UCSD-AML1 (cell line): ENCODE results near the gene SNRNP25.

Experiments used
- DNase-seq: peaks from one replicate; lab custom pipeline; 2025; ENCODE audit not compliant: unreplicated experiment; lab: John Stamatoyannopoulos, UW

SNRNP25 gene

DNA sequence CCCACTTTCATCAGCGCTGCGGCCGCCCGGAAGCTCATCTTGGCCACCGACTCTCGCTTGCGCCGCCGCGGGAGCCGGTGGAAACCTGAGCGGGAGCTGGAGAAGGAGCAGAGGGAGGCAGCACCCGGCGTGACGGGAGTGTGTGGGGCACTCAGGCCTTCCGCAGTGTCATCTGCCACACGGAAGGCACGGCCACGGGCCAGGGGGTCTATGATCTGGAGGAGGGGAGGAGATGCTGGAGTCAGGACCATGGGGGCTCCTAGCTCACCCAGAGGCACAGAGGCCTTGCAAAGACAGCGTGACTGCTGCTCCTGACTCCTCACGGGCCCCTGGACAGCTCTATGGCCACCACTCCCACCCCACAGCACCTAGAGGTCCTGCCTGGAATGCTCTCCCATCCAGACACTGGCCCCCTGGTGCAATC lies 9.4 kb downstream of the SNRNP25 start:
- no peak for DNase-seq

DNA sequence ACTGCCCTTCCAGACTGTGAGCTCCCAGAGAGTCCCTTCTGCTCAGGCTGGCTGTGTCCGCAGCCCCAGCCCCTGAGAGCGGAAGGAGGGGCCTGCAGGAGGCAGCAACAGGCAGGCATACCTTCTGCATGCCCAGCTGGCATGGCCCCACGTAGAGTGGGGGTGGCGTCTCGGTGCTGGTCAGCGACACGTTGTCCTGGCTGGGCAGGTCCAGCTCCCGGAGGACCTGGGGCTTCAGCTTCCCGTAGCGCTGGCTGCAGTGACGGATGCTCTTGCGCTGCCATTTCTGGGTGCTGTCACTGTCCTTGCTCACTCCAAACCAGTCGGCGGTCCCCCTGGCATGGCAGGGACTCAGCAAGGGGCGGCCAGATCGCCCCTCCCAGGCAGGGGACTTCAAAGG lies 9.8 kb downstream of the SNRNP25 start:
- DNase-seq = no peak

DNA sequence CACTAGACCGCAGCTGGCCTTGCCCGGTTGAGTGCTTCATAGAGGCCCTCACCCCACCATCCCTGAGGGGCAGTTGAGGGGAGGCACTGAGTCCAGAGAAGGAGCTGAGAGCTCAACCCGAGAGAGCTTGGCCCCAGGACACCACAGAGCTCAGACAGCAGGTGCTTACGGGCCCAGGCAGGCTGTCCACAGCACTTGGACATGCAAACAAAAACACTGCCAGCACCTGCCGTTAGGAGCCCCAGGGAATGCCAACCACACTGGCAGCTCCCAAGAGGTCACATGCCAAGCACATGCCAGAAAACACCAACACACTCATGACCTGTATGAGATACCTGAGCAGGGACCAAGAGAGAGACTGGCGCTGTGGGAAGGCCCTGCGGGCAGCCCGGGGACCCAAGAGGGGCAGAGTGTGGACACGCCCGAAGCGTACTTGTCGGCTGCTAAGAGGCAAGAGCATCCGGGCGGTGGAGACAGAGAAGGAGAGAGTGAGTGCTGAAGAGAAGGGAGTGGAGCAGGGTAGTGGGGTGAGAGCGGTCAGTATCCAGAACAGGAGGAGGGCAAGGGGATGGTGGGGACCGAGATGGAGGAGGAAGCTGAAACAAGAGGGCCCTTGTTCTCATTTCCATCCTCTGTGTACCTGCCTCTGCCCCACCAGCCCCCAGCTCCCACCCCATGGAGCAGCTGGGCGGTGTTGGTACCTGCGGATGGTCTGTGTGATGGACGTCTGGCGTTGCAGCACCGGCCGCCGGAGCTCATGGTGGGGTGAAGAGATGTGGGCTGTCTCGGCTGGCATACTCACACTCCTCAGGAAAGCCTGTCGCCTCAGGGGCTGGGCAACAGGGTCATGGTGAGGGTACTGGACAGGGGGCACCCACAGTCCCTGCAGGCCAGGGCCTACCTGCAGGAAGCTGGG lies 10.6 kb downstream of the SNRNP25 start:
- no peak for DNase-seq

DNA sequence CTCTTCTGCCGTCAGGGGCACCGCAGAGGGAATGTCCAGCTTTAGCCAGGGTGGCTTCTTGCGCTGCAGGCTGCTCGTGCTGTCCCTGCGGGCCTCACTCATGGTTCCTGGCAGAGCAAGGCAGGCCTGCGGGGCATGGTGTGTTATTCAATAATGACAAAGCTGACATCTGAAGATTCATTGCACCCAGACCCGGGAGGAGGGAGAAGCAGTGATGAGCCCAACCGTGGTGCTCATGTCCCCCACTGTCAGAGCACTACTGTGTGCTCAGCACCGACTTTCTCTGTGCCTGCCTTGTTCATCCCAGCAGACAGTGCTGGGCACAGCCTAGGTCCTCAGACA lies 11.3 kb downstream of the SNRNP25 start:
- DNase-seq = no peak

DNA sequence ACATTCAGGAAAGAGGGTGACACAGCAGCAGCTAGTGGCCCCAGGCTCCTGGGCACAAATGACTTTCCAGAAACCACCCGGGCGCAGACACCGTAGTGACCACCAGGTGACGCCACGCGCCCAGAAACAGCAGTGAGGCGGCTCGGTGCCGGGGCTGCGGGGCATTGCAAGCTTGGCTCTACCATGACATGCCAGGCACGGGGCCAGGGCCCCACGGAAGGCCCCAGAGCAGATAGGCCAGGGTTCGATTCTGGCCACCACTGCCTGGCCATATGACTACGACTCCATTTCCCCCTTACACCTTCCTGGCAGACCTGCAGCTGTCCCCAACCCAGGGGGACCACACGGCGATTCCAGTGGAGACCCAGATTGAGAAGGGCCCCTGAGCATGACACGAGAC lies 12.1 kb downstream of the SNRNP25 start:
- DNase-seq = peak; percentile 87

DNA sequence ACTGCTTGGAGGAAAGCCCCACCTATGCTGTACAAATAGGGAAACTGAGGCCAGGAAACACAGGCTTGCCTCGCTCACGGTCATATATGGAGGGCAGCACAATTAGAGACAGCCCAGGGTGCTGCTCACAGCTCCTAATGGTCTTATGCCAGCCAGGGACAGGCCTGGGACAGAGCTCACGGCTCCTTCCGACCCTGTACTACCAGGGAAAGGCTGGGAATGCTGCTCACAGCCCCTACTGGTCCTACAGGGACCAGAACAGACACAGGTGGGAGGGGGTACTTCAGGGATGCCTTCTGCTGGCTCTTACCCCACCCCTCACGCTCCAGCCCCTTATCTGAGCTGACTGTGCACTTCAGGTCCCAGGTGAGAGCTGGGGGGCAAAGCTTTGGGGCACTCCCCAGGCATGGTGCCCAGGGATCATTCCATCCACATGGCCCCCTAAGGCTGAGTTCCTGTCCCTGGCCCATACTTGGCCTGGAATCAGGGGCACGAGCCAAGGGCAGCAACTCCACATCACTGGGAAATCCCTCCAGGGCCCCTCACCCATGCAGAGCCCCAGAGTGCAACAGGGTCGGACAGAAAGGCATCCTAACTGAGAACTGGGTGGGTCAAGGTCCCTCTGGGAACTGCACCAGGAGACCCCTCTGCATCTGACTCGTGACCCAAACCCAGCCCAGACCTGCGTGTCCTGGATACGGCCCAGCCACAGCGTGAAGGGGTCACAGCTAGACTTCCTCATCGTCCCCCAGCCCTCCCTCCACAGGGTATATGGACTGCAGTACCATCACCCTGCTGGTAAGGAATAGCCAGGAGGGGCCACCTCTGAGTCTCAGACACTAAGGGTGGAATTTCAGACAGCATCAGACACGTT lies 12.9 kb downstream of the SNRNP25 start:
- no peak for DNase-seq

DNA sequence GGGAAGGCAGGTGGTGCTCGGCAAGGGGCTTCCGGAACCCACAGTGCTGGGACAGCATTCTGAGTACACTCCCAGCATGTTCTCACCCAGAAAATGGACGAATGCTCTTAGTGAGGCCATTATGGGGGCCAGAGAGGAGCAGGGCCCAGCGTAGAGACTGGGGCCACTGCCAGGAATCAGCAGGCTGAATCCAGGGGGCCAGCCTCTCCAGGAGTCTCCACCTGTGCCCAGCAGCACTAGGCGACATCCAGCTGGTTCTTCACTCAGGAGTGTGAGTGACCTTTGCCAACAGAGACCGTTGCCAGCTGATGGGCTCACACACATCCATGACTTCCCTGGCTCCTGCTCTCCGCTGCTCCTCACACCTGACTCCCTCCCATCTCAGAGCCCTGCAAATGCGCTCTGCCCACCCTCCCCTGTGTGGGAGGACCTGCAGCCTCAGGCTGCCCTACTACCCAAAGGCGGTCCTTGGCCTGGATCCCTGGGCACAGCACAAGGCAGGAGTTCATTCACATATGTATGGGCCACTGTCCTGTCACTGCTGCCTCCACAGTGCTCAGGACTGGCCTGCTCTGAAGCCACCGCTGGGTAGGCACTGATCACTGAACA lies 13.7 kb downstream of the SNRNP25 start:
- DNase-seq = no peak

DNA sequence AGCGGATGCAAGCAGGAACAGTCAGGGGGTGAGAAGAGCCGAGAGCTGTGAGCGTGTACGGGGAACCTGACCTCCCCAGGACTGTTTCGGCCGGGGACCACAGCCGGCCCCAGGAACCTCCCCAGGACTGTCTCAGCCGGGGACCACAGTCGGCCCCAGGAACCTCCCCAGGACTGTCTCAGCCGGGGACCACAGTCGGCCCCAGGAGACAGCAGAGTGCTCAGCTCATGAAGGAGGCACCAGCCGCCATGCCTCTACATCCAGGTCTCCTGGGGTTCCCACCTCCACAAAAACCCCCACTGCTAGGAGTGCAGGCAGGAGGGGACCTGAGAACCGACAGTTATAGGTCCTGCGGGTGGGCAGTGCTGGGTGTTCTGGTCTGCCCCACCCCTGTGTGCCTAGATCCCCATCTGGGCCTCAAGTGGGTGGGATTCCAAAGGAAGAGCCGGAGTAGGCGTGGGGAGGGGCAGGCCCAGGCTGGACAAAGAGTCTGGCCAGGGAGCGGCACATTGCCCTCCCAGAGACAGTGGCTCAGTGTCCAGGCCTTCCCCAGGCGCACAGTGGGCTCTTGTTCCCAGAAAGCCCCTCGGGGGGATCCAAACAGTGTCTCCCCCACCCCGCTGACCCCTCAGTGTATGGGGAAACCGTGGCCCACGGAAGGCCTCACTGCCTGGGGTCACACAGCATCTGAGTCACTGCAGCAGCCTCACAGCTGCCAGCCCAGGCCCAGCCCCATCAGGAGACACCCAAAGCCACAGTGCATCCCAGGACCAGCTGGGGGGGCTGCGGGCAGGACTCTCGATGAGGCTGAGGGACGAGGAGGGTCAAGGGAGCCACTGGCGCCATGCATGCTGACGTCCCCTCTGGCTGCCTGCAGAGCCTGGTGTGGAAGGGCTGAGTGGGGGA lies 14.5 kb downstream of the SNRNP25 start:
- DNase-seq = no peak

DNA sequence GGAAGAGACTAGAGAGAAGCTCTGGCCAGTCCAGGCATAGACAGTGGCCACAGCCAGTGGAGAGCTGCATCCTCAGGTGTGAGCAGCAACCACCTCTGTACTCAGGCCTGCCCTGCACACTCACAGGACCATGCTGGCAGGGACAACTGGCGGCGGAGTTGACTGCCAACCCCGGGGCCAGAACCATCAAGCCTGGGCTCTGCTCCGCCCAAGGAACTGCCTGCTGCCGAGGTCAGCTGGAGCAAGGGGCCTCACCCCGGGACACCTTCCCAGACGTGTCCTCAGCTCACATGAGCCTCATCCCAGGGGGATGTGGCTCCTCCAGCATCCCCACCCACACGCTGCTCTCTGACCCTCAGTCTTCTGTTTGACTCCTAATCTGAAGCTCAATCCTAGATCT lies 15.6 kb downstream of the SNRNP25 start:
- no peak for DNase-seq

DNA sequence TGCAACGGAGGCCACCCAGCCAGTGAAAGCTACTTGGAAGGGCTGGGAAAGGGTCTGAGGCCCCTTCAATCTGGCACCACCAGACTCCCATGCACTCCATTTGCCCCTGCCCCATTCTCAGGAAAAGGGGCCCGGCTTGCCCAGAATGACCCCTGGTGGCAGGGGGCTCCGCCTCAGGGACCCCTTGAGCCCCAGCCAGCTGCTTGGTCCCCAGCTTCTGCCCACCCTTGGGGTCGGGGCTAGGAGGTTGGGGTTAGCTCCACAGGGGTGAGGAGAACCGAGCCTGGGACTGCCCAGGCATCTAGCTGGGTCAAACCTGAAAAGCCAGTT lies 17.5 kb downstream of the SNRNP25 start:
- DNase-seq = no peak

DNA sequence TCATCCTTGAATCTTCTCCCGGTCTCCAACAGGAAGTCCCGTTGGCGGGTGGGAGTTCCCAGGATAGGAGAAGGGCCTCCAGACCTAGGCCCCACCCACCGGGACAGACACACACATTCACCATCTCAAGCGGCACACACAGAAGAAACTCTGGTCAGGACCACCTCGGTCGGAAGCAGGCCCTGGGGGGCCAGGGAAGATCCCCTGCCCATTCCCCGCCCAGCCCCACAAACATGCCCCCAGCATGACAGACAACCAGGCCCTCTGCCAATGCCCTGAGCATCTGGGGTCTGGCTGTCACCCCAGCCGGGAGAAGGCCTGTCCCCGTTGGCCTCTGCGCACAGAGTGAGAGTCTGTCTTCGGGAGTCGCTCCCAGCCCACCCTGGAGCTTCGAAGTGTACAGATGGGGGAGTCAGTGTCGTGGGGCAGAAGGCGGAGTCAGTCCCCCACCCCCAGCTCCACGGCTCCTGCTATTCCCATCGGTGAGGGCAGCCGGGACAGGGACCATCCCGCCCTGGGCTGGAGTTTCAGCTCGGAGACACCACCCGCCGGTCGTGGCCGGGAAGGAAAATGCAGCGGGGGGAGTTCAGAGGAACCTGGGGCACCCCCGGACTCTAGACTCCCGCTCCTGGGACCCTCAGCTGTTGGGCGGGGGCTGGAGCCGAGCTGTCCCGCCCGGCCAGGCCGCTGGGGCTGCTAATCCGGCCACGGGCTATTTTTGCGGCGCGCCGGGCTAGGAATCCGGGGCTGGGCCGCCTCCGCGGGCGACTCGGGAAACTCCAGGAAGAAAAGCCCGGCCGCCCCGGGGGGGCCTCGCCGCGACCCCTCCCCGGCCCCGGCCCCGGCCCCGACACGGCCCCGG lies 18.1 kb downstream of the SNRNP25 start:
- no peak for DNase-seq

DNA sequence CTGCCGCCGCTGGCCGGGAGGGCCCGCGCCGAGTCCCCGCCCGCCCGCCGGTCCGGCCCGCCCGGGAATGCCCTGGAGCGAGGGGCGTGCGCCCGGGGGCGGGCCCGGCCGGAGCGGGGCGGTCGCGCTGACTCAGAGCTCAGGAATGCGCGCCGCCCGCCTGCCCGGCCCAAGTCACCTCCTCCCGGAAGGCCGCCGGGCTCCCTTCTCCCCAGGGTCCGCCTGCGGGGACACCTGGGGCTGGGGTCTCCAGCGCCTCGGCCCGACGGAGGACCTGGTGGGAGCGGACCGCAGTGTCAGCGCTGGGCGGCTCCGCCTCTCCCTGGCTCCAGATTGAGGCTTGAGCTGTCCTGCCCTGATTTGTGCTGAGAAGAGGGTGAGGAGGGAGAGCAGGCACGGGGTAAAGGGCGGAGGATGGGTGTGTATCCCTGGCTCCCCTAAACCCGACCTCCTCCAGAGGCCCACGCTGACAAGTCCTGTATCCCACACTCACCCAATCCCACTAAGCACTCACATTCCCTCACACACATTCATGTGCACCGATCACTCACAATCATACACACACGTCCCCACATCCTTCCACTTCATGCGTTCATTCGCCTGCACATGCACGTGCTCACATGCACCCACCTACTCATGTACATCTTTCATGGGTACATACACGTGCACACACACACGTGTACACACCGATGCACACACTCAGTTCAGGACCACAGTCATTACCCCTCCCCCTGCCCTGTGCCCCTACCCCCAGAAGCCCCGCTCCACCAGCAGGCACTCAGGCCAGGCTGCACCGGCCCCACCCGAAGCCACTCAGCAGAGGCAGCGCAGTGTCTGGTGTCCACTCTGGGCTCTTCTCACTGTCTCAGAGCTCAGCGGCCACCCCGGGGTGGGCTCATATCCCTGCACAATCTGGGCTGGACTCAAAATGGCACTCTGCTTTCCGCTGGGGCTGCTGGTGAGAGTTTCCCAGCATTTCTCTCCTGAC lies 19.2 kb downstream of the SNRNP25 start, which contains the start of gene RHBDF1:
RHBDF1 (minus strand) TSS at position 71 of the 988 bp plus-strand sequence. CDS start 7,616 bp downstream, outside the sequence.
- peak; percentile 47 for DNase-seq

DNA sequence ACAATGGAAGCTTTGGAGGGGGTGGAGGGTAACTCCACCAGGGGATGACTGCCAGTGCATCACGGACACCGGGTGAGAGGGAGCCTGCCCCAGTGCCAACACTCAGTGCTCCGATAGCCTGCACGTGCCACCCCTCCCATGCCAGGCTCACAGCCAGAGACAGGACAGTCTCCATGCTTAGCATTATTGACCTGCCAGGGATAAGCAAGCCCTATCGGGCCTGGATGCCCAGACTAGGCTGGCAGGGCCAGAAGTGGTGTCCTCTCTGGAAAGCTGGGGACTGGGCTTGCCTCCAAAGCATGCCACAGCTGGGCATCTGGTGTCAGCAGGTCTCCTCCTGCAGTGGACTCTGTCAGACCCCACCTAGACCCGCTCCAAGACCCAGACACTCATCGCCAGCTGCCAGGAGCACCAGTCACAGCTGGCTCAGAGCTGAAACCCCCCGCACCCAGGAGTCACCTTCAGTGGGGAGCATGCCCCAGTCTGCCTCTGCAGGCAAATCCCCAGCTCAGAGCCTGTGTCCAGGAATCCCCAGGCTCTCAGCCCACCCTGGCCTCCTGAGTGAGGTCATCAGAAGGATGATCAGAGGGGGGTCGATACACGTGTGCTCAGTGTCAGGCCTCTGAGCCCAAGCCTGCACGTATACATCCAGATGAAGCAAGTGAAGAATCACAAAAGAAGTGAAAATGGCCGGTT lies 20.6 kb downstream of the SNRNP25 start:
- no peak for DNase-seq

DNA sequence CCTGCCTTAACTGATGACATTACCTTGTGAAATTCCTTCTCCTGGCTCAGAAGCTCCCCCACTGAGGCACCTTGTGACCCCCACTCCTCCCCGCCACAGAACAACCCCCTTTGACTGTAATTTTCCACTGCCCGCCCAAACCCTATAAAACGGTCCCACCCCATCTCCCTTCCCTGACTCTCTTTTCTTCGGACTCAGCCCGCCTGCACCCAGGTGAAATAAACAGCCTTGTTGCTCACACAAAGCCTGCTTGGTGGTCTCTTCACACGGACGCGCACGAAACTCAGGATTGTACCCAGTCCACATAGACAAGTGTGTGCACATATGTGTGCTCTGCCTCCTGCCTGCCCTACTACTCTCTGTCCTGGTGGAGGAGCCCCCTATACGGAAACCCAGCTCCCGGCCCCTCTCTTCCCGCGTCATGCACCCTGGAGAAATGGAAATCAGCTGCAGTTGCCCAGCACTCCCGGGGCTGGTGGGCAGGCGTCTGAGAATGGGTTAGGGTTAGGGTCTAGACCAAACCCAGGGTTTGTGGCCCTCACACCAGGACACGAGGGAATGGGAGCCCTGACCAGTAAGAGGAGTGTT lies 21.2 kb downstream of the SNRNP25 start:
- DNase-seq = no peak

DNA sequence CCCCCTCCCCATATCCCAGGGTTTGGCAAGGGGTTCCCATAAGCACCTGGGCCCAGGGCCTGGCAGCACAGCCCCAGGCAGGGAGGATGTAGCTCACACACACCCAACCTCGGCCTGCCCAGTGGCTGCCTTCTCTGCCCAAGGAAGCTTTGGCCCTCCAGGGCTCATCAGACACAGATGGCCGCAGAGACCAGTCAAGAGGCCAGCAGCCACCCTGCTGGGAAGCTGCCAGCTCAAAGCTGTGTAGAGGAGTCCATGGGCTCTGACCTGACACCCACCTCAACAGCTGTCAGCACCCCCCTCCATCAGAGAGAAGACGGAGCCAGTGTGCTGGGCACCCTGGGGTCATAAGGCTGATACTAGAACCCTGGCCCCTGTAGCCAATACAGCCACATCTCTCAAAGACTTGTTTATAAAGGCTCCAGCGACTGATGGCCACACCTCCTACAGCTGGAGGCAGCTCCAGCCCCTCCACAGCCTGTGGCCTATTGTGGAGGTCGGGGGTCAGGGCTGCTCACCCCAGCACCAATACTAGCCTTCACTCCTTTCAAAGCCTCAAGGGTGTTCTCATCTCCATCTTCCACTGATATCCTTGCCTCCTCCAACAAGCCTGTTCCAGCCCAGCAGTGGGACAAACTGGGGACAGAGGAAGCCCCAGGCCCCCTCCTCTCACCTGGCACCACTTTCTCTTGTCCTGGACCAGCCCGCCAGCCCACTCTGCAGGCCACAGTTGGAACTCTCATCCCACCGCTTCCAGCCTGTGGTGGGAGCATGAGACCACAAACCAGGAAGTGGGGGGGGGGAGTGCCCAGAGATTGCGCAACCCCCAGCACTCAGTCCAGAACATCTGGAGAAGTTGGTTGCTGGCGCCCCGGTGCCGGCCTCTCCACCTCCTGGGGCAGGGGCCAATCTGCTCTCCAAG lies 22.2 kb downstream of the SNRNP25 start:
- DNase-seq = peak; percentile 93

DNA sequence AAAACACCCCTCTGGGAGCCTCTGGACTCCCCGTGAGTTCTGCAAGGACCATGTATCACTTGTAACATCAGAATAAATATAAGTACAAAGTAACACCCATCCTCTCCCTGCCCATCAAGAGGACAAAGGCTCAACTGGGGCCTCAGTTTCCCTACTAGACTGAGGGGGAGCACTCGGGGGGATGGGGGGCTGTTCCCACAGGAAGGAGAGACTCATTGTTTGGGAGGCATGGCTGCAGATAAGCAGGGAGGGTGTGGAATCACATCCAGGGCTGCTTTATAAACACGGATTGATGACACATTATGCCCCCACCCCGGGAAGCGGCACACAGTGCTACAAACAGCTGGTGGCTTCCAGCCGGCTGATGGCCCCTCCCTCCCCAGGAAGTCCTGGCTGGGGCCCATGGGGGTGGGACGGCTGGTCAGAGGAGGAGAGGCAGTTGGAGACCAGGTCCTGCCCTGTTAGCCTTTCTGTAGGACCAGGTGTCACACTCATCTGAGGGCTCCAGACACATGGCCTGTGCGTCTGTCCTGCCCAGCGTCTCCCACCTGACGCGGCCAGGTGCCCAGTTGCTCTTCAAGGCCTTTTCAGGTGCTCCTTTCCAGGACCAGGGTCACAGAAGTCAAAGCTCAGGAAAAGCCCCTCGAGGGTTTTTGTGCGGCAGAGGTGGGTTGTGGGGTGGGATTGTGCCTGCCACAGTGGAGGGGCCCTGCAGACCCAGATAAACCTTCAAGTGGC lies 23.1 kb downstream of the SNRNP25 start:
- DNase-seq = peak; percentile 71
